ENCODE data around the gene CYFIP2.
A peak's percentile ranks its signal among the peaks of the same experiment; 100 is the strongest.
"Not testable (repeated sequence)": the region's sequence is repeated elsewhere in the genome, so short reads cannot be mapped to it uniquely, and the experiment has no call there.

Gene CYFIP2

DNA sequence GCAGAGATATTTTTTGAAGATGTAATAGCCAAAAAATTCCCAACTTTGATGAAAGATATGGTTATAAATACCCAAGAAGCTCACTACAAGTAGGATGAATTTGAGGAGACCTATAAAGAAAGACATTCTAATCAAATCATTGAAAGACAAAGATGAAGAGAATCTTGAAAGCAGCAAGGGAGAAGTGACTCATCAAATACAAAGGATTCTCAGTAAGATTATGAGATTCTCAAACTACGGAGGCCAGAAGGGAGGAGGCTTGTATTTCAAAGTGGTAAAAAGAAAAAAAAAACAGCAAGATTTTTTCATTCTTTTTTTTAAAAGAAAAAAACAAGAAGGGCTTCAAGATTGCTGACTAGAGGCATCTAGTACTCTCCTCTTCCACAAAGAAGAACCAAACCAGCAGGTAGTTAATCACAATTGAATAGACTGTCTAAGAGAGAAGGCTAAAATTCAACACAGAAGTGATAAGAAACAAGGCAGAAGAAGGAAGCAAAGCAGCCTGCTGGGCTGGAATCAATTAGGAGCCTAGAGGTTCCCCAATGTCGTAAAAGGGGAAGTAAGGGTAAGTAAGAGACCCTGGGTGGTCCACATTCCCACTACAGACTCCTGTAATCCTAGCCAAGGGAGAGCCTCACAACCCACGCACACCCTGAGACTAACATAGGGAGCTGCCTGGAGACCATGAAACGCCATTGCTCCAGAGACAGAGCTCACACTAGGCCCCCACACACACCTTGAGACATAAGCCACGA, 135.0 kb downstream of the CYFIP2 start:
- DNase-seq = no peak

DNA sequence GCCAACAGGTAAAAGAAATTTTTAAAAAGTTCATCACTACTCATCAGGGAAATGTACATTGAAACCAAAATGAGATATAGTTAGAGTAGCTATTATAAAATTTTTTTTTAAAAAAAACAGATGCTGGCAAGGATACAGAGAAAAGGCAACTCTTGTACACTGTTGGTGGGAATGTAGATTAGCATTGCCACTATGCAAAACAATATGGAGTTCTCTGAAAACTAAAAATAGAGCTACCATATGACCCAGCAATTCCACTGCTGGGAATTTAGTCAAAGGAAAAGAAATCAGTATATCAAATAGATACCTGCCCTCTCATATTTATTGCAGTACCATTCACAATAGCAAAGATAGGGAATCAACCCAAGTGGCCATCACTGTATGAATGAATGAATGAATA, 149.9 kb downstream of the CYFIP2 start:
- DNase-seq = no peak

- not testable (repeated sequence) for DNase-seq
Measured at GRCh38 chr5:157419521-157419920, 153.6 kb downstream of the CYFIP2 start.

GRCh38 chr5:157429920-157430319, 164.0 kb downstream of the CYFIP2 start:
- not testable (repeated sequence) for DNase-seq

GRCh38 chr5:157431544-157432200, 165.7 kb downstream of the CYFIP2 start:
- DNase-seq = peak; percentile 77 to 88

DNA sequence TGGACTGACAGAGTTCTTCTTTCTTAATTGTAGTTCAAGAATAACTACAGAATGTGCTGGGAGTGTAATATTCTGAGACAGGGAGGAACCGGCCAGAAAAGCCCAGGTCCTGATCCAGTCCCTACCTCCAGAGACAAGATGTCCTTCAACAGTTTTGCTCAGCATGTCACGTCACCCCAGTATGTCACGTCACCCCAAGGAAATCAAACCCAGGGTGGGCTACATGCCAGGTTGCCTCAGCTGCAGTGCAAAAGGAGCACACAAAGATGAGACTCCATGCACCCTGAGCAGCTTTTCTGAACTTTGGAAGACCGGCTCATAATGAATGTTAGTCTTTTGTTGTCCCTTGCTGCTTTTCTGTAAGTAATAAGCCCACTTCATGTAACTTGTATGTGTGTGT, 168.2 kb downstream of the CYFIP2 start:
- no peak for DNase-seq

- no peak for DNase-seq
Measured at GRCh38 chr5:157443041-157443549, 177.2 kb downstream of the CYFIP2 start.

GRCh38 chr5:157444224-157444623, 178.3 kb downstream of the CYFIP2 start:
- DNase-seq = no peak
